HUDEP-2 (cell line): ENCODE data around the gene CPNE4.

Experiments
- DNase-seq, 76 experiments: peaks; one replicate each; lab custom pipeline; 2025; ENCODE audit not compliant: unreplicated experiment in 76 of 76; lab: John Stamatoyannopoulos, UW

Gene CPNE4

GRCh38 chr3:131549340-131549739 is 485.5 kb downstream of the CPNE4 start:
- DNase-seq = peak in 3 of 76 experiments; percentile 4 to 14 (median 6)

- DNase-seq = no peak
Measured at GRCh38 chr3:131547585-131547984, 487.2 kb downstream of the CPNE4 start.

GRCh38 chr3:131546441-131546840 is 488.4 kb downstream of the CPNE4 start:
- DNase-seq = no peak

- no peak for DNase-seq
Measured at GRCh38 chr3:131544557-131544956, 490.3 kb downstream of the CPNE4 start.

GRCh38 chr3:131543714-131544113 is 491.1 kb downstream of the CPNE4 start:
- DNase-seq = no peak

- no peak for DNase-seq
Measured at GRCh38 chr3:131541288-131541687, 493.5 kb downstream of the CPNE4 start.

GRCh38 chr3:131540821-131541220 is 494.0 kb downstream of the CPNE4 start:
- DNase-seq = no peak

GRCh38 chr3:131540143-131540542 is 494.7 kb downstream of the CPNE4 start:
- no peak for DNase-seq

- no peak for DNase-seq
Measured at GRCh38 chr3:131538968-131539367, 495.8 kb downstream of the CPNE4 start.

GRCh38 chr3:131537531-131537930 is 497.3 kb downstream of the CPNE4 start:
- no peak for DNase-seq

GRCh38 chr3:131535596-131535995 is 499.2 kb downstream of the CPNE4 start:
- DNase-seq = no peak

- DNase-seq = no peak
Measured at GRCh38 chr3:131535131-131535530, 499.7 kb downstream of the CPNE4 start.

GRCh38 chr3:131532645-131533044 is 502.2 kb downstream of the CPNE4 start:
- DNase-seq = no peak

- DNase-seq = no peak
Measured at GRCh38 chr3:131530843-131531242, 504.0 kb downstream of the CPNE4 start.

GRCh38 chr3:131530388-131530787 is 504.4 kb downstream of the CPNE4 start:
- DNase-seq = no peak

- DNase-seq = peak in 40 of 76 experiments; percentile 2 to 52 (median 20)
Measured at GRCh38 chr3:131526801-131527347, 507.9 kb downstream of the CPNE4 start.

GRCh38 chr3:131518680-131519079 is 516.1 kb downstream of the CPNE4 start:
- no peak for DNase-seq

- DNase-seq = no peak
Measured at GRCh38 chr3:131505421-131505820, 529.4 kb downstream of the CPNE4 start.

GRCh38 chr3:131503320-131503635 is 531.5 kb downstream of the CPNE4 start:
- DNase-seq = peak in 7 of 76 experiments; percentile 2 to 30 (median 12)

- peak in 75 of 76 experiments; percentile 15 to 84 (median 71) for DNase-seq
Measured at GRCh38 chr3:131502530-131503319, 532.1 kb downstream of the CPNE4 start, which contains the start of gene MRPL3. MRPL3 (minus strand) TSS chr3:131502971; CDS start chr3:131502821, 150 bp downstream.

GRCh38 chr3:131501949-131502348 is 532.9 kb downstream of the CPNE4 start:
- peak in 6 of 76 experiments; percentile 0 to 23 (median 4) for DNase-seq

GRCh38 chr3:131494706-131495105 is 540.1 kb downstream of the CPNE4 start:
- DNase-seq = no peak
